Subcutaneous adipose tissue (tissue), 4 donors: ENCODE data around the gene CRLF3. TPM values are rescaled to one million over a fixed set of nuclear protein-coding genes. Genes with fewer than 3 reads are reported as not detected.

Source experiments
- total RNA-seq, 4 donors: library from RNA; depleted of rRNA; stranded (reverse); fragments of >200 nt; gene quantifications; one replicate each; pipeline ENCODE4 v1.1.0, GENCODE V29; 2016
- TF ChIP-seq, protein P1 (sequence below): fragments of 450-650 bp; IDR thresholded peaks from one replicate; pipeline ENCODE4 v1.5.1; 2016; ENCODE audit warnings: low read depth, mild to moderate bottlenecking, control low read depth, antibody characterized with exemption, moderate library complexity

The CRLF3 gene
- total RNA-seq, 4 donors from 2014 or later: 13.7 to 23.3 (median 15.1) TPM

- TF ChIP-seq, protein P1, sequence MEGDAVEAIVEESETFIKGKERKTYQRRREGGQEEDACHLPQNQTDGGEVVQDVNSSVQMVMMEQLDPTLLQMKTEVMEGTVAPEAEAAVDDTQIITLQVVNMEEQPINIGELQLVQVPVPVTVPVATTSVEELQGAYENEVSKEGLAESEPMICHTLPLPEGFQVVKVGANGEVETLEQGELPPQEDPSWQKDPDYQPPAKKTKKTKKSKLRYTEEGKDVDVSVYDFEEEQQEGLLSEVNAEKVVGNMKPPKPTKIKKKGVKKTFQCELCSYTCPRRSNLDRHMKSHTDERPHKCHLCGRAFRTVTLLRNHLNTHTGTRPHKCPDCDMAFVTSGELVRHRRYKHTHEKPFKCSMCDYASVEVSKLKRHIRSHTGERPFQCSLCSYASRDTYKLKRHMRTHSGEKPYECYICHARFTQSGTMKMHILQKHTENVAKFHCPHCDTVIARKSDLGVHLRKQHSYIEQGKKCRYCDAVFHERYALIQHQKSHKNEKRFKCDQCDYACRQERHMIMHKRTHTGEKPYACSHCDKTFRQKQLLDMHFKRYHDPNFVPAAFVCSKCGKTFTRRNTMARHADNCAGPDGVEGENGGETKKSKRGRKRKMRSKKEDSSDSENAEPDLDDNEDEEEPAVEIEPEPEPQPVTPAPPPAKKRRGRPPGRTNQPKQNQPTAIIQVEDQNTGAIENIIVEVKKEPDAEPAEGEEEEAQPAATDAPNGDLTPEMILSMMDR: no peak
Observed at GRCh38 chr17:30840771-30841170, 16.3 kb upstream of the CRLF3 start.

- TF ChIP-seq, protein P1: no peak
Observed at GRCh38 chr17:30838202-30838807, 13.8 kb upstream of the CRLF3 start.

DNA sequence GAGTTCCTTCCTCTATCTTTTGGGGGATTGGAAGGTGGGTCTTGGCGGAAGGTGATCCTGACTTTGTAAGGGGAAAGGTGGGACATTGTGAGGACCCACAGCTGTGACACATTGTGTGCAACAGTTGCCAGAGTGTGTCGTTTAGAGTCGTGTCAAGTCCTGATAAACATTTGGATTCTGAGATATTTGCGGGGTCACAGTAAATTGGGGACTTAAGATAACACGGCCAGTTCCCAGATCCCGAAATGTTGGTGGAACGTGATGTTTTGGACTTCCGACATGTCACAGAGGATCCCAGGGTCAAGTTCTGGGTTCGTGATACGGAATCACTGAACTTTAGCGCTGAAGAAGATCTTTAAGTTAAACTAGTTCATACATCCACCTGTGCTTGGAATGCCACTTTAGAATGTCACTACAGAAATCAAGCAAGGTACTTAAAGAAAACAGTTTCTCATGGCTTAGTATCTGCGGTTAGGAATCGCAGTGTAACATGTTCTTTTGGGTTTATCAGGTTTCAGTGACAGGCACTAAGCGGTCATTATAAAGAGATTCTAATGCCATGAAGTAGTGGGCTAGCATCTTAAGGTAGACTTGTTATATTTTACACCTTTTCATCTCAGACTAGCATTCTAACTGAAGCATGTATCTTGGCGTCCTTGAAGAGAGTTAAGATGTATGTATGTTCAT lies 8.1 kb upstream of the CRLF3 start:
- TF ChIP-seq, protein P1: no peak

DNA sequence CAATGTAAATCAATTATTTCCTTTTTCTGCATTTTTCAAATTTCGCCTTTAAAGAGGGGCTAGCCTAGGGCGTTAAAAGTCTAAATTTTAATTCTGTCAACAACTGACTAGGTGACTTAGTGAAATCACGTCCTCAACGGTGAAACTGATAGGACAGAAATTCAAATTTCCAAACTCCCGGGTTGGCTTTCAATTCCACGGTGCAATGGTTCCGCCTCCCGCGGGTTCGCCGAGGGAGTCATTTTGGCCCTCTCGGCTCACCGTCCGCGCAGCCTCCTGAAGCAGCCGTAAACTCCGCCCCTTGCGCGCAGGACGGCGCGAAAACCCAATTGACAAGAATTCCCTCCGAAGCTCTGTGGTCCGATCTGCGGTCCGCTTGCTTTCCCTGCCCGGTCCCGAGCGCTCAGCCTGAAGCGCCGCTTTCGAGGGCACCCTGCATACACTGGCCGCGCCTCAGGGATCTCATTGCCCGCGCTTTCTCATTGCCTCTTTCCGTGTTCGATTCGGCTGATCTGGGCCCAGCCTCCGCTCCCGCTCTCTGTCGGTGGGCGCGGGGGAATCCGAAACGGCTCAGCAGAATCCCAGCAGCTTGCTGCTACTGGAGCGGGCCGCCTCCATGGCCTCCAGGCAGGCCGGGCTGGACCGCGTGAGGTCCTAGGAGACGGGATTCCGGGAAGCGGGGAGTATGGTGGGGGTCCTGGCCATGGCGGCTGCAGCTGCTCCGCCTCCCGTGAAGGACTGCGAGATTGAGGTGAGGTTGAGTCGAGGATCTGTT lies 7.4 kb upstream of the CRLF3 start, which contains the start of gene ATAD5:
Gene ATAD5, plus strand, starts transcription at position 304 of the 775 bp plus-strand sequence. Its CDS starts 382 bp downstream, at position 686.
- TF ChIP-seq, protein P1: no peak

DNA sequence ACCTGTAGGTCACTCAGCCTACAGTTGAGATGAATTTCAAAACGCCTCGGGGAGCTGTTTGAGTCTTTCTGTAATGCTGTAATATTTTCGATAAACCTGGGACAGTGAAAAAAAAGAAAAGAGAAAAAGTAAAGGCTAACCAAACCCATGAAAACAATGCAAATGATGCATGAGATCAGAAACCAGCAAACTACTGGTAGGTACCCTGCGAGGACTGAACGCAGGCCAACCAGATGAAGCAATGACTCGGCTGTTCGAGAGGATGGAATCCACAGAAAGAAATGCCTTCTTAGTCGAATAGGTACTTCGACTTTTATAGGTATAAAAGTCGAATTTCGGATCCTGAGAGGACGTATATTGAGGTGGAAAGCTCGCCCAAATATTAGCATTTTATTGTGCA lies 6.8 kb upstream of the CRLF3 start:
- TF ChIP-seq, protein P1: no peak

DNA sequence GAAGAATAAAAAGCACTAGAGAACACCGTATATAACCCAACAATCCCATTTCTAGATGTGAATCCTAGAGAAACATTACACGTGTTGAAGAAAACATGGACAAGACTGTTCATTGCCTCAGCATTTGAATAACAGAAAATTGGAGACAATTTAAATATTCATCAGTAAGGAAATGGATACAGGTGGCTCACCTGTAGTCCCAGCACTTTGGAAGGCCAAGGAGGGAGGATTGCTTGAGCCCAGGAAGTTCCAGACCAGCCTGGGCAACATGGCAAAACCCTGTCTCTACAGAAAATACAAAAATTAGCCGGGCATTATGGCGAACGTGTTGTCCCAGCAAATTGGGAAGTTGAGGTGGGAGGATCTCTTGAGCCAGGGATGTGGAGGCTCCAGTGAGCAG lies 4.5 kb upstream of the CRLF3 start:
- TF ChIP-seq, protein P1: no peak

DNA sequence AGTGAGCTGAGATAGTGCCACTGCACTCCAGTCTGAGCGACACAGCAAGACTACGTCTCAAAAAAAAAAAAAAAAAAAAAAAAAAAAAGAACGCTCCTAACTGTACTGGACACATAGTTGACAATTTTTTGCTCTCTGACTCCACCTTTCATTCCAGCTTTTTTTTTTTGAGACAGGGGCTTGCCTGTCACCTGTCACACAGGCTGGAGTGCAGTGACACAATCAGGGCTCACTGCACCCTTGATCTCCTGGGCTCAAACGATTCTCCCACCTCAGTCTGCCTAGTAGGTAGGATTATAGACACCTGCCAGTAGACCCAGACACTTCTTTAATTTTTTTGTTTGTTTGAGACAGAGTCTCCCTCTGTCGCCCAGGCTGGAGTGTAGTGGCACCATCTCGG lies 2.6 kb upstream of the CRLF3 start:
- TF ChIP-seq, protein P1: no peak
